Ovary (tissue), 9 donors: Measurements from ENCODE around the gene F8. TPM values are rescaled to one million over a fixed set of nuclear protein-coding genes. Genes with fewer than 3 reads are reported as not detected.

ENCODE experiments used
- DNase-seq, 5 donors: peaks; one replicate each; pipeline ENCODE4 v3.0.0-alpha.2; 2019 to 2020
- H3K27ac ChIP-seq, 2 donors: fragments of 200-600 bp; one replicate each; pipeline versions ENCODE4 v1.5.1 to v1.8.0; 2019 to 2022
- H3K27me3 ChIP-seq: fragments of 200-600 bp; one replicate; pipeline ENCODE4 v1.8.0; 2022
- H3K36me3 ChIP-seq: fragments of 200-600 bp; sonication (generic); one replicate; pipeline ENCODE4 v1.5.1; 2019
- H3K4me1 ChIP-seq: one replicate; pipeline ENCODE4 v1.8.1; 2013; ENCODE audit warnings: mild to moderate bottlenecking, moderate library complexity; ENCODE audit not compliant: insufficient read depth
- H3K4me3 ChIP-seq: fragments of 200-600 bp; sonication (generic); one replicate; pipeline ENCODE4 v1.5.1; 2017
- H3K9me3 ChIP-seq, 2 donors: fragments of 200-600 bp in 1 of 2; sonication (generic) in 1 of 2; one replicate each; pipeline versions ENCODE4 v1.5.1 to v1.8.1; 2013 to 2019; ENCODE audit warnings: mild to moderate bottlenecking in 1 of 2, moderate library complexity in 1 of 2
- EP300 ChIP-seq: sonication (generic); formaldehyde crosslinking; IDR thresholded peaks from one replicate; pipeline ENCODE4 v1.6.1; 2017; ENCODE audit warnings: antibody characterized with exemption
- POLR2A ChIP-seq: fragments of 450-650 bp; IDR thresholded peaks from one replicate; pipeline ENCODE4 v1.6.1; 2017; ENCODE audit warnings: antibody characterized with exemption, mild to moderate bottlenecking, moderate library complexity
- WGBS, 3 donors: extraction: QIAGEN DNeasy Blood & Tissue Kit in 1 of 3; methylation state at CpG; one replicate each; pipeline versions ENCODE4 v1.1.5 to v1.1.7; 2013 to 2017; 5-methylcytosine and 5-hydroxymethylcytosine counted together
- intact Hi-C, 4 donors: fragments of 100-400 bp; cut with DNase I; formaldehyde crosslinking; loops; one replicate each; pipeline versions ENCODE4 v1.11.0 to v1.15.1; 2022 to 2023
- polyA plus RNA-seq, 2 donors: library from polyadenylated mRNA; stranded (reverse); fragments of 200-250 nt in 1 of 2; fragments of 350-450 nt in 1 of 2; fragmentation: Illumina TruSeq in 1 of 2; extraction: RNeasy Lipid Tissue Mini Kit (QIAGEN cat#74804) in 1 of 2; gene quantifications; one replicate each; pipeline ENCODE4 v1.2.3, GENCODE V29; 2013 to 2014
- total RNA-seq, 7 donors: library from RNA; depleted of rRNA in 2 of 7; stranded (reverse); fragments of >200 nt in 2 of 7; fragmentation: NEBNext Ultra II Directional in 3 of 7; extraction: Animal tissue kit (Norgen Biotek cat#: 25700) in 3 of 7; gene quantifications; one replicate each; pipeline versions ENCODE4 v1.1.0 to v1.2.4, GENCODE V29; 2016 to 2023
- TF ChIP-seq, protein P1 (sequence below), 3 donors: fragments of 450-650 bp in 2 of 3; fragments of 200-600 bp in 1 of 3; IDR thresholded peaks; one replicate each; pipeline versions ENCODE4 v1.5.1 to v1.8.0; 2016 to 2022; ENCODE audit warnings: antibody characterized with exemption in 3 of 3, mild to moderate bottlenecking in 1 of 3
- donor health status: DM: no; HTN: no; CAD: no; lungs with moderate emphysema.
- donor health status: DM: no; HTN: no; CAD: no.
- donor health status: Bipolar disorder and iron deficiency.
- donor health status: DM: yes; HTN: yes; CAD: no.
- donor health status: DM: no; HTN: no; CAD: no.
- donor health status: DM: yes; HTN: yes; CAD: no.

The F8 gene
- total and polyA plus RNA-seq, 9 donors: 15.3 to 77.5 (median 22.2) TPM

DNA sequence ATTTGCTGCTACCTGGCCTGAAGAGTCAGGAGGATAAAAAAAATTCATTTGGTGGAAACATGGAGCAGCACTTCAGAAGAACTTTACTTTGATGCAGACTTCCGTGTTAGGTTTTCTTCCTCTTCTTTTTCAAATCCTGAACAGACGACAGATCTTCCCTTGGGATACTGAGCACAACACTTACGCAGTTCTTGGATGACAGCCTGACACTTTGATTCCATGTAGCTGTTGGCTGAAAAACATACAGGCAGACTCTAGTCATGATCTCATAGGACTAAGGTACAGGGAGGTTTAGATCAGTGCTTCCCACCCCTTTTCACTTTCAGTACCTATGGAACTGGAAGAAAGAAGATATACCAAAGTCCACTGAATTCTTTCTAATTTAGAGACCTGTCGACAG, 39.2 kb upstream of the F8 start:
- Histone ChIP-seq H3K27me3 (no peaks in the 10 kb centered on the region), H3K4me1 (no peaks in the 10 kb centered on the region), H3K4me3 (no peak overlapping the region), H3K9me3 (no peaks in the 10 kb centered on the region), H3K27ac (no peak overlapping the region), H3K36me3 (no peaks in the 10 kb centered on the region)
- WGBS, 3 donors: 64 to 74% (median 68%) methylated on average over 4 of the region's 4 CpGs
- TF ChIP-seq, protein P1, sequence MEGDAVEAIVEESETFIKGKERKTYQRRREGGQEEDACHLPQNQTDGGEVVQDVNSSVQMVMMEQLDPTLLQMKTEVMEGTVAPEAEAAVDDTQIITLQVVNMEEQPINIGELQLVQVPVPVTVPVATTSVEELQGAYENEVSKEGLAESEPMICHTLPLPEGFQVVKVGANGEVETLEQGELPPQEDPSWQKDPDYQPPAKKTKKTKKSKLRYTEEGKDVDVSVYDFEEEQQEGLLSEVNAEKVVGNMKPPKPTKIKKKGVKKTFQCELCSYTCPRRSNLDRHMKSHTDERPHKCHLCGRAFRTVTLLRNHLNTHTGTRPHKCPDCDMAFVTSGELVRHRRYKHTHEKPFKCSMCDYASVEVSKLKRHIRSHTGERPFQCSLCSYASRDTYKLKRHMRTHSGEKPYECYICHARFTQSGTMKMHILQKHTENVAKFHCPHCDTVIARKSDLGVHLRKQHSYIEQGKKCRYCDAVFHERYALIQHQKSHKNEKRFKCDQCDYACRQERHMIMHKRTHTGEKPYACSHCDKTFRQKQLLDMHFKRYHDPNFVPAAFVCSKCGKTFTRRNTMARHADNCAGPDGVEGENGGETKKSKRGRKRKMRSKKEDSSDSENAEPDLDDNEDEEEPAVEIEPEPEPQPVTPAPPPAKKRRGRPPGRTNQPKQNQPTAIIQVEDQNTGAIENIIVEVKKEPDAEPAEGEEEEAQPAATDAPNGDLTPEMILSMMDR (IDR thresholded peaks at IDR 0.05): no peak
- no peak for TF ChIP-seq EP300
- TF ChIP-seq POLR2A: no peak
- no peak for DNase-seq
- intact Hi-C loops: no loop called here

DNA sequence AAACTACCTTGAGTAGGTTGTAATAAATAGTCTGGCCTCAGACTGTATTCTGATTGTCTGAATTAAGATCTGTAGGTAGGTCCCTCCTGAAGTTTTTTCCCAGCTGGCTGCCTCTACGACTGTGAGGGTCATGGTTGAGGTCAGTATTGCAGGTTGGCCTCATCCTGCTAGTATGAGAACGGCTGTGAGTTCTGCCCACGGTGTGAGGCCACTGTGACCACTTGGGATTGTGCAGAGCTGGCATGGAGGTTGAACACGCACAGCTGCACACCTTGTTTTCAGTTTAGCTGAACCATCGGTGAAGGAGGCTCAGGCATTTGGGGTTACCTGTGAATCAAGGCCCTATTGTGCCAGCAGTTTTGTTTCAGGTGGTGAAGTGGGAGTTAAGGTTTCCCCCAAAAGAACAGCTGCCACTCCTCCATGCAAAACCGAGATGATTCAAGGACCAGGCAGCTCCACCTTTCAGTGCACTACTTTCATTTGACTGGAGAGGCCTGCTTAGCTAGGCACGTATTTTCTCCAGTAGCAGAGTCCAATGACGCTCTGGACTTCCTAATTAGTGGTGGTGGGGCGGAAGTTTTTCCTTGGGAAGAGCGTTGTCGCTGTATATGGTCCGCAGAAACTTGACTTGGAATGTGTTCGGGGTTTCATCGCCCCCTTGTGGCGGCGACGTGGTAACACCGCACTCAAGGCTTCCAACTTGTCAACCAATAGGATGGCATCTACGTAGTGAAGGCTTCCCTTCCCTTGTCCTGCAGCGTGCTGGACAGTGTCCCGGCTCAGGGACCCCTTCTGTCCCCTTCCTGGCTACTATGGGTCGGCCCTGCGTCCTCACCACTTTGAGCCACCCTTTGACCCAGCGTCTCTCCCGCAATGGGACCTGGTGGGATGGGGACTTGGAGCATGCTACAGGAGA, 34.6 kb upstream of the F8 start:
- no peaks in the 10 kb centered on the region for H3K36me3 ChIP-seq
- no peaks in the 10 kb centered on the region for H3K9me3 ChIP-seq
- H3K4me1 ChIP-seq: no peaks in the 10 kb centered on the region
- intact Hi-C loops: loop anchor here in 2 of 4 donors (5.0 kb wide), 1 partner anchor 75 kb away; no protein-coding TSS in a partner anchor
- no peak overlapping the region for H3K27ac ChIP-seq
- peak; percentile 42 to 75 (median 70) for DNase-seq
- H3K27me3 ChIP-seq: no peaks in the 10 kb centered on the region
- H3K4me3 ChIP-seq: no peak overlapping the region
- no peak for TF ChIP-seq POLR2A
- TF ChIP-seq, protein P1 (IDR thresholded peaks at IDR 0.05): peak; percentile 47 to 63 (median 60)
- WGBS, 3 donors: 18 to 30% (median 25%) methylated on average over 25 of the region's 25 CpGs

DNA sequence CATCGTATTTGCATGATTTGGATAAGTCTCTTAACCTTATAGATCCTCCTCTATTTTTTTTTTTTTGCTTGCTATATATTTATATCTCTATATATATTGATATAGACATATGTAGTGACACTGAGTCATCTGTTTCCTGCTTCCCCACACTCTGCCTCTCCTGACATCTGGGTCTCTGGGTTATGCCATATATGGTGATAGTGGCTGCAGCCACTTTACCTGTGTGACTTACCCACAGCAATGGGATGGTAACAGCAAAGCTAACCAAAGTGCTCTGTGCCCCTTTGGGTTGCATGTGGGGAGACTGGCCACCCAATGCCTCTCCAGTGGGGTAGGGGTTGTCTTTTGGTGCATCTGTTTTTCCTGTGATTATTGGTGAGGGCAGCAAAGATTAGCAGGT, 33.9 kb upstream of the F8 start:
- no peak overlapping the region for H3K4me3 ChIP-seq
- TF ChIP-seq EP300: no peak
- TF ChIP-seq, protein P1 (IDR thresholded peaks at IDR 0.05): no peak
- no peak for TF ChIP-seq POLR2A
- H3K27ac ChIP-seq: no peak overlapping the region
- no peak for DNase-seq
- H3K4me1 ChIP-seq: no peaks in the 10 kb centered on the region
- intact Hi-C loops: loop anchor here in 2 of 4 donors (5.0 kb wide), 1 partner anchor 74 kb away; no protein-coding TSS in a partner anchor
- no peaks in the 10 kb centered on the region for H3K27me3 ChIP-seq
- WGBS, 3 donors: 62 to 72% (median 69%) methylated on average over 1 of the region's 1 CpG
- no peaks in the 10 kb centered on the region for H3K9me3 ChIP-seq
- no peaks in the 10 kb centered on the region for H3K36me3 ChIP-seq

DNA sequence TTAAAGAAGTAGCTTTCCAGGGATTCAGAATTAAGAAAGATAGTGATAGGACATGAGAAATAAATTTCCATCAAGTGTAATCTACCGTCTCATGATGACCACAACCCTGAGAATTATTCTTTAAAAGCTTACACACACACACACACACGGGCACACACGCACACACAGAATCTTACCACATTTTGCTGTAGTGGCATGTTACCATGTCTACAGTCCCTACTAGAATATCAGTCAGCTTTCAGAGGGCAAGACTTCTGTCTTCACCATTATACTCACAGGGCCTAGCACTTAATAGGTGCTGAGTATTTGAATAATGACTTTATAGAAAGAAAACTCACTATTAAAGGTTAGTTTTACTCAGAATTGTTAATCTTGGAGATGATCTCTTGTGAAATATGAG, 33.0 kb upstream of the F8 start:
- intact Hi-C loops: loop anchor here in 2 of 4 donors (5.0 kb wide), 1 partner anchor 73 kb away; no protein-coding TSS in a partner anchor
- H3K9me3 ChIP-seq: no peaks in the 10 kb centered on the region

More for the DNA sequence above, 33.0 kb upstream of the F8 start:
- H3K4me3 ChIP-seq: no peak overlapping the region
- no peaks in the 10 kb centered on the region for H3K4me1 ChIP-seq
- DNase-seq: no peak
- TF ChIP-seq POLR2A: no peak
- no peak for TF ChIP-seq EP300
- TF ChIP-seq, protein P1 (IDR thresholded peaks at IDR 0.05): no peak
- H3K36me3 ChIP-seq: no peaks in the 10 kb centered on the region
- no peaks in the 10 kb centered on the region for H3K27me3 ChIP-seq
- no peak overlapping the region for H3K27ac ChIP-seq
- WGBS, 3 donors: 61 to 76% (median 70%) methylated on average over 3 of the region's 3 CpGs
